NCI-H1105 (cell line): Measurements from ENCODE around the gene KCNQ1.
"Not testable (repeated sequence)": the region's sequence is repeated elsewhere in the genome, so short reads cannot be mapped to it uniquely, and the experiment has no call there.

Experiments used
- DNase-seq: peaks from one replicate; lab custom pipeline; 2025; lab: John Stamatoyannopoulos, UW

KCNQ1 gene

GRCh38 chr11:2472428-2473186 lies 27.8 kb downstream of the KCNQ1 start:
- DNase-seq, result no peak

DNA sequence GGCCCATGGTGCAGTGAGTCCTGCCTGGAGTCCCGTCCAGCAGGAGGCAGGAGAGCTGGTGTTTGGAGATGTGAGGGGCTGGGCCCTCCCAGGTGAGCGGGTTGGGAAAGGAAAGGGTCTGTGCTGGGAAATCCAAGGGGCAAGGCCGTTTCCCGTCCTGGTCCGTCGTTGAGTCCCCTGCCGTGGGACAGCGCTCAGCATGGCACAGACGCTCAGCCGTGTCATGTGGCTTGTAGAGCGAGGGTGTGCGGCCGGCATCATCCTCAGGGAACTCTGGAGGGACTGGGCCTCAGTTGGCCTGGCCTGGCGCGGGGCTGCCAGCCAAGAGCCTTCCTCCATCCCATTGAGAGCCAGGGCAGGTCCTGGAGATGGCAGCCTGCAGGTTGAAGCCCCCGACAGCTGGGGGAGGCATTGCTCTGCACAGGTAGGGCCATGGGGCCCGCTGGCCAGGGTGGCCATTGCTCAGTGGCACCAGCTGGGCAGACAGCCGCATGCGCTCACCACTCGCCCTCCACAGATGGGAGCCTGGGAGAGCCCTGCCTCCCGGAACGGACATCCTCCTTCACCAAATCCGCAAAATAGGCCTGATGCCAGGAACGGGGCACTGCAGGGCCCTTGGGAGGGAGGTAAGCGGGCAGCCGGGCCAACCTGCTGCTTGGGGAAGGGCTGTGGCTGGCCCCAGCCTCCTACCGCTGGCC lies 28.7 kb downstream of the KCNQ1 start:
- no peak for DNase-seq

DNA sequence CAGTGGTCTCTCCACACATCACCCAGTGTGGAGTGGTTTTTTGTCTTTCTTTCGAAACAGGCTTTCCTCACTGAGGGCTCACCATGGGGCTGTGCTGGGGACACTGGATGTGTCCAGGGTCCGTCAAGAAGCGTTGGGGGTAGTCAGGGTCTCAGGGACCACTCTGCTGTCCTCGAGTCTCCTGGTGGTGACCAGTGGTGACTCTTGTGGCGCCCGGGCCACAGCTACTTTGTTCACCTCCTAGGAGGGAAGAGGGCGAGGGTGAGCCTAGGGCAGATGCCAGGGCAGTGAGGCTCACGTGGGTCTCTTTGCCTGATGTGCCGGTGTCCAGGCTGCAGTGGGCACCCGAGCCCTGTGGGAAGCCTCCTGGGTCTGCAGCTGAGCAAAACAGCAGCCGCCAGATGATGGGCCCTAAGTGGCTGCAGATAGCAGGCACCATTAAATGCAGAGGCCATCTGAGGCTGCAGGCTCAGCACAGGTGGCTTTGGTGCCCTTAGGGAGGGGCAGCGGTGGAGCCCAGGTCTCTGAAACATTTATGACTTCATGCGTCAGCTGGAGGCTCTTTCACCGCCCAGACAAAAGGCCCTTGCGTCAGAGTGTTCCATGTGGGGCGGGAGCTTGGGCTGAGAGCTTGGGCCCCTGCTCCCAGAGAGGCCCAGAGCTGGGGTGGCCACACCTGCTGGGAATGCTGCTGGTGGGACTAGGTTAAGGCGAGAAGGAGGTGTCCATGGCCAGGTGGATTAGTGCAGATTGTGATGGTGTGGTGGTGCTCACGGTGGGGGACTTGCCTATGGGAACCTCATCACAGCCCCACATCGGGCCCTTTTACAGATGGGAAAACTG lies 29.5 kb downstream of the KCNQ1 start:
- DNase-seq, result no peak

- DNase-seq, result no peak
Observed at GRCh38 chr11:2475136-2475918, 30.5 kb downstream of the KCNQ1 start.

DNA sequence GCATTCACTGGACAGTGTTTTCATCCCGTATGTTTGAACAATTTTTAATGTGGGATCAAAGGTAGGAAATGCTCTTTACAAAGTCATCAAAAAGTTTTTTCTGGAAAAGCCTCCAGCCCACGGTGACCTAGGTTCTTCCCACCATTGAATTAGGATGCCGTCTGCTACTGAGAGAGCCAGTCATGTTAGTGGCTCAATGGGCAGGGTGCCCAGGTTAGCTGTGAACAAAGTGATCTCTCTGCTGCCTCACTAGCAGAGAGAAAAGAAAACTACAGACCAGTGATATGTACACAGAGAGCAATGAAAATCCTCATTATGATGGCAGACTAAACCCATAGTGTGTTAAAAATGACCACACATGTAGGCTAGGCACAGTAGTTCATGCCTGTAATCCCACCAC lies 32.4 kb downstream of the KCNQ1 start:
- DNase-seq, result no peak

- DNase-seq, result no peak
Observed at GRCh38 chr11:2477936-2478335, 33.1 kb downstream of the KCNQ1 start.

DNA sequence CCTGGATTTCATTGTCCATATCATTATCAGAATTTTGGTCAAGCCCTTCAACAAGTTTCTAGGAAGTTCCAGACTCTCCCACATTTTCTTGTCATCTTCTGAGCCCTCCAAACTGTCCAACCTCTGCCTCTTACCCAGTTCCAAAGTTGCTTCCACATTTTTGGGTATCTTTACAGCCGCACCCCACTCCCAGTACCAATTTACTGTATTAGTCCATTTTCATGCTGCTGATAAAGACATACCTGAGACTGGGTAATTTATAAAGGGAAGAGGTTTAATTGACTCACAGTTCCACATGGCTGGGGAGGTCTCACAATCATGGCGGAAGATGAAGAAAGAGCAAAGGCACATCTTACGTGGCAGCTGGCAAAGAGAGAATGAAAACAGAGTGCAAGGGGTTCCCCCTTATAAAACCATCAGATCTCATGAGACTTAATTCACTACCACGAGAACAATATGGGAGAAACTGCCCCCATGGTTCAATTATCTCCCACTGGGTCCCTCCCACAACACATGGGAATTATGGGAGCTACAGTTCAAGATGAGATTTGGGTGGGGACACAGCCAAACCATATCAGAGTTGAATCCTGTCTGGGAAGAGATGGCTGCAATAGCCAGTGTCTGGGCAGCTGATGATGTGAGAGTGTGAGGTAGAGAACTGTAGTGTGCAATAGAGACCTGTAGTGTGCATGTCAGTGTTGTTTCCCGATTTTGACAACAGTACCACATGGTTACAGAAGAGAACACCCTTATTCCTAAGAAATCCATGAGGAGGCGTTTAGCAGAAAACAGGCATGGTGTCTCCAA lies 35.5 kb downstream of the KCNQ1 start:
- DNase-seq, result not testable (repeated sequence)

GRCh38 chr11:2480874-2481220 lies 36.0 kb downstream of the KCNQ1 start:
- no peak for DNase-seq

DNA sequence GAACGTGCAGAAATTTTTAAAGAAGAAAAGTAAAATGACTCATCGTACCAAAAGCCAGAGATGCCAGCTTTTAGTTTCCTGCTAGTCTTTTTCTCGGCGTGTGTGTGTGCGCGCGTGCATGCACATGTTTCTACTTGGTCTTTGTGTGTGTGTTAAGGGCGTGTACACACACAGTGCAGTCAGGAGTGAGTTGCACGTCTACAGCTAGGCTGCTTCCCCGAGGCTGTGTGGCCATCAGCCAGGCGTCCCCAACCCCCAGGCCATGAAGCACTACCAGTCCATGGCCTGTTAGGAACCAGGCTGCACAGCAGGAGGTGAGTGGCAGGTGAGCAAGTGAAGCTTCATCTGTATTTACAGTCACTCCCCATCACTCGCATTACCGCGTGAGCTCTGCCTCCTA lies 36.4 kb downstream of the KCNQ1 start:
- no peak for DNase-seq

- no peak for DNase-seq
Observed at GRCh38 chr11:2482204-2482603, 37.4 kb downstream of the KCNQ1 start.

DNA sequence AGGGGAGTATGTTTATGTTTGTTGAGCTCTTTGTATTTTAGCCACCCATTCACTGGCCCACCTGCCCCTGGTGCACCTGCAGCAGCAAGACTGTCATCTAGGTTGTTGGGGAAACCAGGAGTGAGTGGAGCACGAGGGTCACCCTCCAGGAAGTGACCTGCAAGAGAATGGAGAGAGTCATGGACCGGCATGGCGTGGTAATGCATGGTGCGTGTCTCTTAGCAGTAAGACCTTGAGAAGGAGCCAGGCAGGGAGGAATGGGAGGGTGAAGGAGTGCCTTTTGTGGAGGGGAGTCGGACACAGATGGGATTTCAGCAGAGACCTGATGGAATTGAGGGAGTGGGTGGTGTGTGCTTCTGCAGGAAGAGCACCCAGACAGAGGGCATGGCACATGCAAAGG lies 37.9 kb downstream of the KCNQ1 start:
- no peak for DNase-seq

- DNase-seq, result no peak
Observed at GRCh38 chr11:2483426-2483825, 38.6 kb downstream of the KCNQ1 start.

DNA sequence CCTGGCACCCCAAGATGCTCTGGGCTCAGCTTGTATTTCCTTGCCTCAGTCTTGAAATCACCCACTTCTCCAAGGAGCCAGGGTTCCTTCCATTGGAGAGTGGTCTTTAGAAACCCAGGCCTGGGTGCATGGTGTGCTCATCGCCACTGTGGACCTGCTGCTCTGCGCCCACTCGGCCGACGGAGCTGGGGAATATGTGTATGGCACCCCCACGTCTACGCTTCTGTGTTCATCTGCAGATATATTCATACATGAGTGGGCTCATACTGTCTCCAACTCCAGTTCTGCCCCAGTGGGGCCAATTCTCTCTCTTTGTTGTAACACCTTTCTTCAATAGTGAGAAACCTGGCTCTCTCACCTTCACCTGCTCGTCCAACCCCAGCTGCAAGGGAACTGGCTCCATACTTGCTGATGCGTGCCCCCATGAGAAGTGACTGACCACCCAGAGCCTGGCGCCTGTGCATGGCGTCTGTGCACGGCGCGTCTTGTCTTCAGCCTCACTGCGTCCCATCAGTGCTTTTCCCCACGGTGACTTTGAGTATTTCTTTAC lies 39.8 kb downstream of the KCNQ1 start:
- no peak for DNase-seq

GRCh38 chr11:2488004-2488403 lies 43.2 kb downstream of the KCNQ1 start:
- DNase-seq, result no peak

- DNase-seq, result no peak
Observed at GRCh38 chr11:2489083-2489482, 44.3 kb downstream of the KCNQ1 start.

- DNase-seq, result not testable (repeated sequence)
Observed at GRCh38 chr11:2497951-2498350, 53.1 kb downstream of the KCNQ1 start.

GRCh38 chr11:2498750-2499149 lies 53.9 kb downstream of the KCNQ1 start:
- no peak for DNase-seq

GRCh38 chr11:2507212-2507901 lies 62.5 kb downstream of the KCNQ1 start:
- DNase-seq, result no peak

DNA sequence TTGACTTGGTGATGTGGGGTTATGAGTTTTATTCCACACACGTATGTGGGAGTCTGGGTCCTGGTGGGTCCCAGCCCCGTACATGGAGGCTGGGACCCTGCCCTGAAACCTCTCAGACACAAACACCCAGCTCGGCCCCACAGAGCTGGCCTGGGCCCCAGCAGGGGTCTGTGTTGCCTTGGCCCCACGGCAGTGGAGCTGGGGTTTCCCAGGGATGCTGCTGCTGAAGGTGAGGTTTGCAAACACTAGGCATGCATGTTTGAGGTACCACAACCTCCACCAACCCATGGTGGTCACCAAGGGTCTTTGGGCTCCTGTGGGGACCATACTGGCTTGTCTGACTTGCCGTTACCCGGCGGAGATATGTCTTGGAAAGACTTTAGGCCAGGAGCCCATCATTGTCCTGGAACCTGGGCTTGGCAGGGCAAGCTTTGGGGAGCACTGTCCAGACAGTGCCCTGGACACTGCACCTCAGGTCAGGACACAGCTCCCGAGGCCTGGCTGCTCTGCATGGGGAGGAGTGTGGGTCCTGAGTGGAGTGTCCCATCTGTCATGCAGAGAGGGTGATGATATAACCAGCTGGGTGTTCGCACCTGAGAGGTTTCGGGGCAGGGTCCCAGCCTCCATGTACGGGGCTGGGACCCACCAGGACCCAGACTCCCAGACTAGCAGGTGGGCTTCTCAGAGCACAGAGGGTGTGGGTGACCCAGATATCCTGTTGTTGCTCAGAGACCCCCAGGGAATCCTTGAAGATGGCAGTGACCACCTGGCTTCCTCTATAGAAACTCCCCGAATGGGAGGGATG lies 63.3 kb downstream of the KCNQ1 start:
- no peak for DNase-seq
